SK-N-SH (cell line): ENCODE results near the gene PRDM5. TPM values are rescaled to one million over a fixed set of nuclear protein-coding genes. Genes with fewer than 3 reads are reported as not detected.

ENCODE experiments used
- CTCF ChIA-PET: fragments of 300-600, 350-600 bp; formaldehyde crosslinking; extraction: SDS; loops from one replicate; lab custom pipeline; 2021; lab: Yijun Ruan, JAX
- POLR2A ChIA-PET: fragments of 350-600 bp; sonication (Branson Sonifier 250); formaldehyde crosslinking; extraction: SDS; loops from one replicate; lab custom pipeline; 2020; ENCODE audit warnings: antibody characterized with exemption, inconsistent platforms; lab: Yijun Ruan, JAX
- DNase-seq: peaks from one replicate; pipeline ENCODE4 v3.0.0; 2012
- H2AFZ ChIP-seq: fragments of 200-600 bp; sonication (generic); 2 replicates; pipeline ENCODE4 v1.8.1; 2016; ENCODE audit warnings: antibody characterized with exemption, mild to moderate bottlenecking, low read depth
- H3F3A ChIP-seq: fragments of 200-600 bp; sonication (generic); replicated peaks from 2 replicates; pipeline ENCODE3; 2016; ENCODE audit warnings: antibody characterized with exemption, mild to moderate bottlenecking; ENCODE audit not compliant: insufficient read depth
- H3K27ac ChIP-seq, 2 experiments: fragments of 200-500 bp in 1 of 2; fragments of 200-600 bp in 1 of 2; sonication (Bioruptor generic) in 1 of 2; sonication (generic), shearing (Covaris generic) in 1 of 2; 2 replicates each; pipeline versions ENCODE4 v1.5.1 to v1.6.1; 2014 to 2016; ENCODE audit warnings: low read depth in 2 of 2, inconsistent platforms in 1 of 2, low read length in 1 of 2, mild to moderate bottlenecking in 1 of 2, mixed read lengths in 1 of 2
- H3K27me3 ChIP-seq: fragments of 200-600 bp; sonication (generic), shearing (Covaris generic); 2 replicates; pipeline ENCODE4 v1.6.1; 2016; ENCODE audit warnings: mixed run types; ENCODE audit not compliant: insufficient read depth
- H3K36me3 ChIP-seq, 2 experiments: fragments of 200-500 bp in 1 of 2; fragments of 200-600 bp in 1 of 2; sonication (Bioruptor generic) in 1 of 2; sonication (generic) in 1 of 2; replicated peaks in 1 of 2; 2 replicates each; pipeline versions ENCODE3 to v1.5.1; 2014 to 2016; ENCODE audit warnings: low read length in 1 of 2, mild to moderate bottlenecking in 1 of 2; ENCODE audit not compliant: insufficient read depth in 2 of 2, control insufficient read depth in 1 of 2
- H3K4me1 ChIP-seq, 2 experiments: fragments of 200-500 bp in 1 of 2; fragments of 200-600 bp in 1 of 2; sonication (Bioruptor generic) in 1 of 2; sonication (generic), shearing (Covaris generic) in 1 of 2; 2 replicates each; pipeline versions ENCODE4 v1.5.1 to v1.6.1; 2014 to 2016; ENCODE audit warnings: low read depth in 1 of 2, low read length in 1 of 2, mixed run types in 1 of 2; ENCODE audit not compliant: insufficient read depth in 2 of 2, control insufficient read depth in 1 of 2
- H3K4me2 ChIP-seq: fragments of 200-600 bp; sonication (generic), shearing (Covaris generic); 2 replicates; pipeline ENCODE4 v1.6.1; 2017; ENCODE audit warnings: mixed run types
- H3K4me3 ChIP-seq, 2 experiments: fragments of 200-500 bp in 1 of 2; fragments of 200-600 bp in 1 of 2; sonication (Bioruptor generic) in 1 of 2; sonication (generic), shearing (Covaris generic) in 1 of 2; 2 replicates each; pipeline versions ENCODE4 v1.5.1 to v1.8.1; 2014 to 2016; ENCODE audit warnings: low read depth in 2 of 2, inconsistent platforms in 1 of 2, low read length in 1 of 2, mild to moderate bottlenecking in 1 of 2, mixed read lengths in 1 of 2, moderate library complexity in 1 of 2
- H3K79me2 ChIP-seq: fragments of 200-600 bp; sonication (generic); 2 replicates; pipeline ENCODE4 v1.8.1; 2017; ENCODE audit warnings: mild to moderate bottlenecking; ENCODE audit not compliant: insufficient read depth
- H3K9ac ChIP-seq: fragments of 200-600 bp; sonication (generic); 2 replicates; pipeline ENCODE4 v1.6.1; 2017; ENCODE audit warnings: mixed run types
- H3K9me2 ChIP-seq: fragments of 200-600 bp; sonication (generic); 2 replicates; pipeline ENCODE4 v1.6.1; 2017; ENCODE audit warnings: mixed run types
- H3K9me3 ChIP-seq: fragments of 200-600 bp; sonication (generic); 2 replicates; pipeline ENCODE4 v1.6.1; 2017; ENCODE audit warnings: mixed run types, mild to moderate bottlenecking, moderate library complexity
- H4K20me1 ChIP-seq: fragments of 200-600 bp; sonication (generic); 2 replicates; pipeline ENCODE4 v1.6.1; 2017; ENCODE audit warnings: mild to moderate bottlenecking, mixed run types; ENCODE audit not compliant: insufficient read depth
- CHD2 ChIP-seq: fragments of 150-350 bp; IDR thresholded peaks from 2 replicates; pipeline ENCODE4 v1.6.1; 2018; ENCODE audit warnings: low read length; ENCODE audit not compliant: partially characterized antibody
- EP300 ChIP-seq, 2 experiments: IDR thresholded peaks; 2 replicates each; pipeline versions ENCODE4 v1.4.0 to v1.6.1; 2012; ENCODE audit warnings: borderline replicate concordance in 1 of 2, low read depth in 1 of 2, low read length in 1 of 2
- FOXJ3 ChIP-seq: sonication (generic); formaldehyde crosslinking; IDR thresholded peaks from 2 replicates; pipeline ENCODE4 v1.5.1; 2020; ENCODE audit warnings: mild to moderate bottlenecking, missing genetic modification reagents
- FOXM1 ChIP-seq: IDR thresholded peaks from 2 replicates; pipeline ENCODE4 v1.4.0; 2012; ENCODE audit warnings: low read depth, mild to moderate bottlenecking
- MXI1 ChIP-seq: IDR thresholded peaks from 2 replicates; pipeline ENCODE4 v1.6.1; 2012; ENCODE audit warnings: mild to moderate bottlenecking, low read depth, low read length, improper control_type of control experiment
- POLR2AphosphoS5 ChIP-seq: IDR thresholded peaks from 2 replicates; pipeline ENCODE4 v1.6.1; 2012; ENCODE audit warnings: low read depth, low read length
- SIN3A ChIP-seq: IDR thresholded peaks from 2 replicates; pipeline ENCODE4 v1.6.1; 2012; ENCODE audit warnings: low read depth, mild to moderate bottlenecking, low read length, moderate library complexity, borderline replicate concordance
- TCF12 ChIP-seq: IDR thresholded peaks from 2 replicates; pipeline ENCODE4 v1.4.0; 2012
- TEAD4 ChIP-seq: IDR thresholded peaks from 2 replicates; pipeline ENCODE4 v1.4.0; 2012; ENCODE audit warnings: mild to moderate bottlenecking, borderline replicate concordance; ENCODE audit not compliant: insufficient read depth
- ZBTB33 ChIP-seq: IDR thresholded peaks from 2 replicates; pipeline ENCODE4 v1.4.0; 2012; ENCODE audit warnings: low read depth, borderline replicate concordance
- WGBS: methylation state at CpG from one replicate; pipeline ENCODE4 v1.1.6; 2017; ENCODE audit warnings: low lambda C conversion rate; 5-methylcytosine and 5-hydroxymethylcytosine counted together
- polyA plus RNA-seq, 3 experiments: library from polyadenylated mRNA; depleted of rRNA; stranded (reverse); fragments of >200 nt; gene quantifications; 2 replicates each; pipeline ENCODE4 v1.2.3, GENCODE V29; 2012
- TF ChIP-seq, protein P1 (sequence below): fragments of 150-350 bp; IDR thresholded peaks from 2 replicates; pipeline ENCODE4 v1.6.1; 2017; ENCODE audit warnings: antibody characterized with exemption, low read length, low read depth, borderline replicate concordance
- TF ChIP-seq, protein P2 (sequence below): fragments of 200-600 bp; sonication (generic); IDR thresholded peaks from 2 replicates; pipeline ENCODE4 v1.6.1; 2017; ENCODE audit warnings: antibody characterized with exemption, mild to moderate bottlenecking, moderate library complexity
- TF ChIP-seq, protein P3 (sequence below): IDR thresholded peaks from 2 replicates; pipeline ENCODE4 v1.4.0; 2012; ENCODE audit warnings: low read depth, borderline replicate concordance

PRDM5 gene
- polyA plus RNA-seq, 1 of the 3 experiments (the other 2 are of a cell fraction): 3.8 TPM

DNA sequence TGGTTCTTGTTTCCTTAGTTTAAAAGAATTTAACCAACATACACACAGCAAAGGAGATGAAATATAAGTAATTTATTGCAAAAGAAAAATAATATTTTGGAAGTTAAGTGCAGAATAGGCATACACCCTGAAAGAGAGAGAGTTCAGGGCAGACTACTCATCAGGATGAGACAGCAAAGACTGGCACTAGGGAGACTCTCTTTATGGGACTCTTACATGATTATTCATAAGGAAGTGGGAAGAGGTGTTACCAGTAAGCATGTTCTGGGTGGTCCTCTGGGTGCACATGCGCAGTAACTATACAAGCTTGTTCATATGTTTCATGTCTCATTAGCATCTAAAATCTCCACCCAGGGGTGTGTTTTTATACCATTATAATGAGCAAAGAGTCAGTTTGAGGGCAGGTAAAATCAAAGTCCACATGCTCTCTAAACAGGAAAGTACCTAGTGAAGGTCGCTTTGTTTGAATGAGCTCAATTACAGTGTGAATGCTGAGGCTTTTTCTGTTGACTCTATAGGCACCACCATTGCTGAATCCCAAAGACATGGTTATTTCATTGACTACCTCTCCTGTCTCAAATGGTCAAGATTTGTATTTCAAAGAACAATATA is 38.2 kb upstream of the PRDM5 start:
- TF ChIP-seq FOXM1 (no peak), POLR2AphosphoS5 (no peak), SIN3A (no peak), EP300 (IDR thresholded peaks at IDR 0.05; ENCODE audit: borderline replicate concordance in 1 of 2, low read depth in 1 of 2, low read length in 1 of 2) (no peak), CHD2 (no peak), TCF12 (no peak), FOXJ3 (CRISPR knock-in tag) (no peak), TEAD4 (no peak)
- TF ChIP-seq, protein P1, sequence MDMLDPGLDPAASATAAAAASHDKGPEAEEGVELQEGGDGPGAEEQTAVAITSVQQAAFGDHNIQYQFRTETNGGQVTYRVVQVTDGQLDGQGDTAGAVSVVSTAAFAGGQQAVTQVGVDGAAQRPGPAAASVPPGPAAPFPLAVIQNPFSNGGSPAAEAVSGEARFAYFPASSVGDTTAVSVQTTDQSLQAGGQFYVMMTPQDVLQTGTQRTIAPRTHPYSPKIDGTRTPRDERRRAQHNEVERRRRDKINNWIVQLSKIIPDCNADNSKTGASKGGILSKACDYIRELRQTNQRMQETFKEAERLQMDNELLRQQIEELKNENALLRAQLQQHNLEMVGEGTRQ: no peak
- TF ChIP-seq, protein P2, sequence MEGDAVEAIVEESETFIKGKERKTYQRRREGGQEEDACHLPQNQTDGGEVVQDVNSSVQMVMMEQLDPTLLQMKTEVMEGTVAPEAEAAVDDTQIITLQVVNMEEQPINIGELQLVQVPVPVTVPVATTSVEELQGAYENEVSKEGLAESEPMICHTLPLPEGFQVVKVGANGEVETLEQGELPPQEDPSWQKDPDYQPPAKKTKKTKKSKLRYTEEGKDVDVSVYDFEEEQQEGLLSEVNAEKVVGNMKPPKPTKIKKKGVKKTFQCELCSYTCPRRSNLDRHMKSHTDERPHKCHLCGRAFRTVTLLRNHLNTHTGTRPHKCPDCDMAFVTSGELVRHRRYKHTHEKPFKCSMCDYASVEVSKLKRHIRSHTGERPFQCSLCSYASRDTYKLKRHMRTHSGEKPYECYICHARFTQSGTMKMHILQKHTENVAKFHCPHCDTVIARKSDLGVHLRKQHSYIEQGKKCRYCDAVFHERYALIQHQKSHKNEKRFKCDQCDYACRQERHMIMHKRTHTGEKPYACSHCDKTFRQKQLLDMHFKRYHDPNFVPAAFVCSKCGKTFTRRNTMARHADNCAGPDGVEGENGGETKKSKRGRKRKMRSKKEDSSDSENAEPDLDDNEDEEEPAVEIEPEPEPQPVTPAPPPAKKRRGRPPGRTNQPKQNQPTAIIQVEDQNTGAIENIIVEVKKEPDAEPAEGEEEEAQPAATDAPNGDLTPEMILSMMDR: no peak
- TF ChIP-seq, protein P3, sequence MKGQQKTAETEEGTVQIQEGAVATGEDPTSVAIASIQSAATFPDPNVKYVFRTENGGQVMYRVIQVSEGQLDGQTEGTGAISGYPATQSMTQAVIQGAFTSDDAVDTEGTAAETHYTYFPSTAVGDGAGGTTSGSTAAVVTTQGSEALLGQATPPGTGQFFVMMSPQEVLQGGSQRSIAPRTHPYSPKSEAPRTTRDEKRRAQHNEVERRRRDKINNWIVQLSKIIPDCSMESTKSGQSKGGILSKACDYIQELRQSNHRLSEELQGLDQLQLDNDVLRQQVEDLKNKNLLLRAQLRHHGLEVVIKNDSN: no peak
- TF ChIP-seq, all 33 proteins: peak for 0
- H3K4me1 ChIP-seq: no peaks in the 10 kb centered on the region; a peak in 1 of 4 replicates
- H3F3A ChIP-seq: no peaks in the 10 kb centered on the region
- H3K9me2 ChIP-seq: 0 out of 2 replicates have a peak, but pooled peaks cover 3% of the 10 kb centered on the region
- no peaks in the 10 kb centered on the region for H3K27me3 ChIP-seq
- CTCF ChIA-PET: no interaction called here
- no peak for DNase-seq
- POLR2A ChIA-PET: no interaction called here
- H3K4me3 ChIP-seq: no peak overlapping the region
- H3K4me2 ChIP-seq: no peak overlapping the region
- no peaks in the 10 kb centered on the region for H3K79me2 ChIP-seq
- H3K9ac ChIP-seq: no peak overlapping the region
- H3K36me3 ChIP-seq: no peaks in the 10 kb centered on the region
- no peak overlapping the region for H2AFZ ChIP-seq
- no peaks in the 10 kb centered on the region for H3K9me3 ChIP-seq
- H3K27ac ChIP-seq: no peak overlapping the region
- 38% methylated on average over 2 of the region's 2 CpGs for WGBS
- no peaks in the 10 kb centered on the region for H4K20me1 ChIP-seq

GRCh38 chr4:120948382-120948781 is 25.9 kb upstream of the PRDM5 start:
- Histone ChIP-seq H3K4me1 (no peaks in the 10 kb centered on the region), H3K4me2 (no peak overlapping the region), H3K27me3 (no peaks in the 10 kb centered on the region), H3F3A (no peaks in the 10 kb centered on the region), H3K4me3 (no peak overlapping the region), H3K79me2 (no peaks in the 10 kb centered on the region), H2AFZ (no peak overlapping the region), H3K36me3 (no peaks in the 10 kb centered on the region), H3K27ac (no peak overlapping the region), H3K9ac (no peak overlapping the region), H4K20me1 (no peaks in the 10 kb centered on the region), H3K9me2 (no peaks in the 10 kb centered on the region), H3K9me3 (no peaks in the 10 kb centered on the region)
- ChIA-PET CTCF (no interaction called here), POLR2A (no interaction called here)
- 24% methylated on average over 4 of the region's 4 CpGs for WGBS
- no peak for DNase-seq
- no peak for TF ChIP-seq POLR2AphosphoS5
- TF ChIP-seq MXI1: no peak
- TF ChIP-seq FOXM1: no peak
- TF ChIP-seq ZBTB33: no peak
